ENCODE measurements around the gene C4orf50.
"Not testable (repeated sequence)": the region's sequence is repeated elsewhere in the genome, so short reads cannot be mapped to it uniquely, and the experiment has no call there.

Gene C4orf50

GRCh38 chr4:5954056-5954760 lies 64.0 kb downstream of the C4orf50 start:
- no peak overlapping the region for H3K4me3 ChIP-seq (replicated peaks; ENCODE audit: low read depth, low read length)
- no peak for DNase-seq (ENCODE audit: extremely low read depth, low read depth)
- TF ChIP-seq, protein P1, sequence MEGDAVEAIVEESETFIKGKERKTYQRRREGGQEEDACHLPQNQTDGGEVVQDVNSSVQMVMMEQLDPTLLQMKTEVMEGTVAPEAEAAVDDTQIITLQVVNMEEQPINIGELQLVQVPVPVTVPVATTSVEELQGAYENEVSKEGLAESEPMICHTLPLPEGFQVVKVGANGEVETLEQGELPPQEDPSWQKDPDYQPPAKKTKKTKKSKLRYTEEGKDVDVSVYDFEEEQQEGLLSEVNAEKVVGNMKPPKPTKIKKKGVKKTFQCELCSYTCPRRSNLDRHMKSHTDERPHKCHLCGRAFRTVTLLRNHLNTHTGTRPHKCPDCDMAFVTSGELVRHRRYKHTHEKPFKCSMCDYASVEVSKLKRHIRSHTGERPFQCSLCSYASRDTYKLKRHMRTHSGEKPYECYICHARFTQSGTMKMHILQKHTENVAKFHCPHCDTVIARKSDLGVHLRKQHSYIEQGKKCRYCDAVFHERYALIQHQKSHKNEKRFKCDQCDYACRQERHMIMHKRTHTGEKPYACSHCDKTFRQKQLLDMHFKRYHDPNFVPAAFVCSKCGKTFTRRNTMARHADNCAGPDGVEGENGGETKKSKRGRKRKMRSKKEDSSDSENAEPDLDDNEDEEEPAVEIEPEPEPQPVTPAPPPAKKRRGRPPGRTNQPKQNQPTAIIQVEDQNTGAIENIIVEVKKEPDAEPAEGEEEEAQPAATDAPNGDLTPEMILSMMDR (IDR thresholded peaks at IDR 0.05; ENCODE audit: low read depth, low read length, missing control alignments) = no peak

DNA sequence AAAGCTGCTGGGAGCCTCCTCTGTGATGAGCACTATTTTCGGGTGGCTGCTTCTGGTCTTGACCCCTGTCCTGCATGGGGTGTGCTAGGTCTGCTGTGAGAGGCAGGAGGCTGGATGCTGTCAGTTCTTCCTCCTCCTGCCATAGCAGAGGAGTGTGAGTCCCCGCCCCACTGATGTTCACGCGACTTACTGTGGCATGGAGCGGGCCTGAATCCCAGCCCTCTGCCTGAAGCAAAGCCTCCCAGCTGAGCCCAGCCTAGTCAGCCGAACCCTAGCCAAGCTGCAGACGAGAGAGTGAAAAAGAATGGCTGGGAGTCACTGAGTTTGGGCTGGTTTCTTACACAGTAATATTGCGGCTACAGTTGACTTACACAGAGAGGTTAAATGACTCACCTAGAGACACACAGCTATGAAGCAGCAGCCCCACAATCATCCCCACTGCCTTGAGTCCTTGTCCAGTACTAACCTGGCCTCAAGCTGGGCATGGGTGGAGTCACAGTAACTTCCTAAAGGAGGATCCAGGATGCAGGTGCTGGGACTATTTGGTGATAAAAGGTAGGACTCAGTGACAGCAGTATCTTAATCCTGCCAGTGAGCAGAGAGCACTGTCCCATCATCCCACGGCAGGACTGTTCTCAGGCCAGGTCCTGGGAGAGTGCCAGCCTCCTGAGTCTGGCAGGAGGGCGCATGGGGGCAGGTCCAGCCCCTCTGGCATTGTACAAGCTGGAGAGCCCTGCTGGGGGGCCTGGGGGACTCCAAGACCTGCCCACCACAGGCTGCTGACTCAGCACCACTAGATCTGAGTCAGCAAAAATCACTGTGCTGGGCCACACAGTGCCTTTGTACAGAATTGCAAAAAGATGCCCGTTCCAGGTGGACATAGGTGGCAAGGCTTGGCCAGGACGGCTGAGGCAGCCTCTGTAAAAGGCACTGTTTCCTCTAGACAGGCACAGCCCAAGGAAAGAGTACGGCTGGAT lies 65.0 kb downstream of the C4orf50 start:
- no peak overlapping the region for H3K4me3 ChIP-seq (replicated peaks; ENCODE audit: low read depth, low read length)
- TF ChIP-seq, protein P1 (IDR thresholded peaks at IDR 0.05; ENCODE audit: low read depth, low read length, missing control alignments) = no peak

GRCh38 chr4:5952286-5952974 lies 65.8 kb downstream of the C4orf50 start:
- no peak for DNase-seq (ENCODE audit: extremely low read depth, low read depth)
- TF ChIP-seq, protein P1 (IDR thresholded peaks at IDR 0.05; ENCODE audit: low read depth, low read length, missing control alignments) = no peak
- H3K4me3 ChIP-seq (replicated peaks; ENCODE audit: low read depth, low read length) = no peak overlapping the region

More for the DNA sequence above, 65.0 kb downstream of the C4orf50 start:
- no peak for DNase-seq (ENCODE audit: extremely low read depth, low read depth)

GRCh38 chr4:5946653-5947052 lies 71.6 kb downstream of the C4orf50 start:
- DNase-seq (ENCODE audit: extremely low read depth, low read depth); H3K4me3 ChIP-seq (replicated peaks; ENCODE audit: low read depth, low read length): not testable (repeated sequence)

GRCh38 chr4:5945936-5946335 lies 72.3 kb downstream of the C4orf50 start:
- DNase-seq (ENCODE audit: extremely low read depth, low read depth) = no peak
- TF ChIP-seq, protein P1 (IDR thresholded peaks at IDR 0.05; ENCODE audit: low read depth, low read length, missing control alignments) = no peak
- no peak overlapping the region for H3K4me3 ChIP-seq (replicated peaks; ENCODE audit: low read depth, low read length)

- no peak for DNase-seq (ENCODE audit: extremely low read depth, low read depth)
- TF ChIP-seq, protein P1 (IDR thresholded peaks at IDR 0.05; ENCODE audit: low read depth, low read length, missing control alignments) = no peak
- H3K4me3 ChIP-seq (replicated peaks; ENCODE audit: low read depth, low read length) = no peak overlapping the region
Observed at GRCh38 chr4:5945171-5945570, 73.1 kb downstream of the C4orf50 start.

All from HFF-Myc (cell line).